Neuronal stem cell (in vitro differentiated cells): ENCODE results near the gene ZC2HC1C.

ENCODE experiments used
- DNase-seq: peaks from one replicate; pipeline ENCODE4 v3.0.0-alpha.2; 2013; ENCODE audit warnings: low spot score
- H2AFZ ChIP-seq: one replicate; pipeline ENCODE4 v1.6.1; 2013; ENCODE audit warnings: mild to moderate bottlenecking, low read length, inconsistent platforms
- H2AK5ac ChIP-seq: 2 replicates; pipeline ENCODE4 v1.6.1; 2013; ENCODE audit warnings: low read depth, mild to moderate bottlenecking, inconsistent platforms, low read length, moderate library complexity, mixed read lengths
- H2BK120ac ChIP-seq: 2 replicates; pipeline ENCODE4 v1.6.1; 2013; ENCODE audit warnings: low read depth, mild to moderate bottlenecking, inconsistent platforms, low read length, moderate library complexity, mixed read lengths
- H2BK12ac ChIP-seq: one replicate; pipeline ENCODE4 v1.6.1; 2013; ENCODE audit warnings: low read length, inconsistent platforms
- H2BK15ac ChIP-seq: 2 replicates; pipeline ENCODE4 v1.6.1; 2013; ENCODE audit warnings: mild to moderate bottlenecking, low read length, inconsistent platforms, mixed read lengths
- H2BK5ac ChIP-seq: one replicate; pipeline ENCODE4 v1.6.1; 2013; ENCODE audit warnings: inconsistent platforms, mild to moderate bottlenecking, low read length, moderate library complexity
- H3K14ac ChIP-seq: one replicate; pipeline ENCODE4 v1.6.1; 2013; ENCODE audit warnings: low read length, inconsistent platforms
- H3K18ac ChIP-seq: 2 replicates; pipeline ENCODE4 v1.6.1; 2013; ENCODE audit warnings: low read length, inconsistent platforms
- H3K23ac ChIP-seq: 2 replicates; pipeline ENCODE4 v1.6.1; 2013; ENCODE audit warnings: low read depth, mild to moderate bottlenecking, mixed read lengths, low read length, inconsistent platforms; ENCODE audit not compliant: poor library complexity
- H3K27ac ChIP-seq: replicated peaks from 3 replicates; pipeline ENCODE4 v1.5.1; 2013; ENCODE audit warnings: low read length, inconsistent platforms
- H3K27me3 ChIP-seq, 3 experiments: 2 replicates each; pipeline ENCODE4 v1.6.1; 2013; ENCODE audit warnings: low read length in 3 of 3, mild to moderate bottlenecking in 2 of 3, inconsistent platforms in 1 of 3, low read depth in 1 of 3, mixed read lengths in 1 of 3, moderate library complexity in 1 of 3; ENCODE audit not compliant: control insufficient read depth in 3 of 3, insufficient read depth in 3 of 3
- H3K36me3 ChIP-seq, 2 donors: replicated peaks in 1 of 2; 2 replicates each; pipeline ENCODE4 v1.6.1; 2013; ENCODE audit warnings: low read length in 2 of 2; ENCODE audit not compliant: control insufficient read depth in 2 of 2, insufficient read depth in 2 of 2
- H3K4ac ChIP-seq: 2 replicates; pipeline ENCODE4 v1.6.1; 2013; ENCODE audit warnings: inconsistent platforms, mild to moderate bottlenecking, low read length, moderate library complexity
- H3K4me1 ChIP-seq, 2 donors: 1 replicate in 1 of 2; 2 replicates in 1 of 2; pipeline ENCODE4 v1.6.1; 2013; ENCODE audit warnings: low read length in 2 of 2, low read depth in 1 of 2; ENCODE audit not compliant: control insufficient read depth in 2 of 2, insufficient read depth in 1 of 2
- H3K4me2 ChIP-seq: one replicate; pipeline ENCODE4 v1.6.1; 2013; ENCODE audit warnings: mild to moderate bottlenecking, low read length, inconsistent platforms; ENCODE audit not compliant: insufficient read depth, poor library complexity, severe bottlenecking
- H3K4me3 ChIP-seq, 2 donors: 2 replicates each; pipeline ENCODE4 v1.5.1; 2013; ENCODE audit warnings: low read length in 2 of 2, mild to moderate bottlenecking in 2 of 2, inconsistent platforms in 1 of 2, moderate library complexity in 1 of 2
- H3K79me1 ChIP-seq: one replicate; pipeline ENCODE4 v1.6.1; 2013; ENCODE audit warnings: low read depth, mild to moderate bottlenecking, inconsistent platforms, low read length, moderate library complexity
- H3K9ac ChIP-seq: one replicate; pipeline ENCODE4 v1.6.1; 2013; ENCODE audit warnings: mild to moderate bottlenecking, low read depth, low read length, inconsistent platforms; ENCODE audit not compliant: poor library complexity
- H3K9me3 ChIP-seq, 2 donors: replicated peaks in 1 of 2; 2 replicates each; pipeline versions ENCODE3 to v1.6.1; 2013; ENCODE audit warnings: low read length in 2 of 2, mild to moderate bottlenecking in 2 of 2, inconsistent platforms in 1 of 2, low read depth in 1 of 2, mixed read lengths in 1 of 2, moderate library complexity in 1 of 2; ENCODE audit not compliant: control insufficient read depth in 2 of 2, insufficient read depth in 1 of 2
- H4K8ac ChIP-seq: one replicate; pipeline ENCODE4 v1.6.1; 2013; ENCODE audit warnings: low read depth, mild to moderate bottlenecking, inconsistent platforms, low read length, moderate library complexity
- H4K91ac ChIP-seq: one replicate; pipeline ENCODE4 v1.6.1; 2013; ENCODE audit warnings: low read length, low read depth, mild to moderate bottlenecking, inconsistent platforms; ENCODE audit not compliant: poor library complexity
- WGBS, 2 donors: extraction: QIAGEN DNeasy Blood & Tissue Kit; methylation state at CpG; one replicate each; pipeline ENCODE4 v1.1.7; 2013; ENCODE audit warnings: missing lambda C conversion rate in 2 of 2, mixed read lengths in 1 of 2; ENCODE audit not compliant: insufficient read length in 2 of 2, insufficient replicate concordance in 1 of 2; ENCODE audit errors: extremely low coverage in 2 of 2; 5-methylcytosine and 5-hydroxymethylcytosine counted together

ZC2HC1C gene

DNA sequence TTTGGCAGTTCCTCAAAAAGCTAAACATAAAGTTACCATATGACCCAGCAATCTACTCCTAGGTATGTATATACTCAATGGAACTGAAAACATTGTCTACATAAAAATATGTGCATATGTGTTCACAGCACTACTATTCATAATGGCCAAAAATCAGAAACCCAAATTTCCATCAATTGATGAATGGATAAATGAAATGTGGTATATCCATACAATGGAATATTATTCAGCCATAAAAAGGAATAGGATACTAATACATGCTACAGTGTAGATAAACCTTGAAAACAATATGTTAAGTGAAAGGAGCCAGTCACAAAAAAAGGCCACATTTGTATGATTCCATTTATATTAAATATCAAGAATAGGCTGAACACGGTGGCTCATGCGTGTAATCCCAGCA, 9.0 kb upstream of the ZC2HC1C start:
- Histone ChIP-seq H2AK5ac (no peak overlapping the region), H2BK12ac (no peak overlapping the region), H2AFZ (no peak overlapping the region), H4K91ac (no peak overlapping the region), H3K18ac (no peak overlapping the region), H3K79me1 (peaks cover 6% of the 10 kb centered on the region), H3K14ac (no peak overlapping the region), H3K4me1 (peaks cover 5 to 9% of the 10 kb centered on the region in 2 donors), H3K9ac (no peak overlapping the region), H3K23ac (no peak overlapping the region), H3K27me3 (no peaks in the 10 kb centered on the region), H3K27ac (no peak overlapping the region), H3K9me3 (peaks cover 0 to 39% of the 10 kb centered on the region in 2 donors), H3K4me2 (no peak overlapping the region), H3K4me3 (no peak overlapping the region), H3K36me3 (peaks cover 0 to 46% of the 10 kb centered on the region in 2 donors), H2BK120ac (no peak overlapping the region), H2BK5ac (no peak overlapping the region), H4K8ac (no peak overlapping the region), H2BK15ac (no peak overlapping the region), H3K4ac (no peak overlapping the region)
- DNase-seq: no peak
- no CpG with 5 or more reads among the region's 2 CpGs for WGBS, 2 donors

DNA sequence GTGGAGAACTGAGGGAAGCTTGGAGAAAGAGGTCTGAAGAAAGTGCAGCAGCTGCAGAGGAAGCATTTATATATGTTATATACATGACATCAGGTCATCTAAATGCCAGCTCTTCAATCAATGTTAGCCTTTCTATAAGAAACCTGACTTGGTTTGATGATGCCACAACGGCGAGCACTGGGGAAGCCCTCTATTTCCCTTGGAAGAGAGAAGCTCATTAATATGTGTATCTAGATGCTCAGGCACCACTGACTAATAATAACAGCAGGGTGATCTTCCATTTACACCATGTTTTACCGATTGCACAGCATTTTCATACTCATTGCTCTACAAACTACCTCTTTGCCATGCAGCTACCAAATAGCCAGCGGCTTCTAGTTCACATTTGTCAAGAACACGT, 6.4 kb upstream of the ZC2HC1C start:
- WGBS, 2 donors: no CpG with 5 or more reads among the region's 5 CpGs
- Histone ChIP-seq H4K8ac (no peak overlapping the region), H3K4me2 (peak overlapping the region; percentile 80), H2BK5ac (no peak overlapping the region), H2BK15ac (no peak overlapping the region), H4K91ac (no peak overlapping the region), H2BK12ac (no peak overlapping the region), H3K4me1 (peaks cover 5 to 9% of the 10 kb centered on the region in 2 donors), H3K79me1 (peaks cover 6% of the 10 kb centered on the region), H2AK5ac (no peak overlapping the region), H3K27me3 (peaks cover 0 to 2% (median 0%) of the 10 kb centered on the region in 3 experiments), H3K9me3 (peaks cover 0 to 24% of the 10 kb centered on the region in 2 donors), H2BK120ac (no peak overlapping the region), H3K23ac (no peak overlapping the region), H3K9ac (peak overlapping the region; percentile 78), H3K4ac (no peak overlapping the region), H3K18ac (no peak overlapping the region), H2AFZ (peak overlapping the region; percentile 94), H3K4me3 (peak overlapping the region; percentile 85 to 88), H3K36me3 (peaks cover 0 to 30% of the 10 kb centered on the region in 2 donors), H3K27ac (no peak overlapping the region), H3K14ac (no peak overlapping the region)
- no peak for DNase-seq

- H3K4ac ChIP-seq: no peak within 1 kb of the TSS
- H2AFZ ChIP-seq: peak within 1 kb of the TSS; percentile 94
- no peak within 1 kb of the TSS for H4K8ac ChIP-seq
- peak within 1 kb of the TSS; percentile 68 for H3K18ac ChIP-seq
- H3K79me1 ChIP-seq: peaks cover 6% of the 10 kb centered on the region
- H2BK15ac ChIP-seq: no peak within 1 kb of the TSS
- no CpG with 5 or more reads among the region's 34 CpGs for WGBS, 2 donors
- peak; percentile 90 for DNase-seq
- H4K91ac ChIP-seq: no peak within 1 kb of the TSS
- H3K36me3 ChIP-seq: peaks cover 0 to 29% of the 10 kb centered on the region in 2 donors
- H2AK5ac ChIP-seq: no peak within 1 kb of the TSS
- H3K4me2 ChIP-seq: peak within 1 kb of the TSS; percentile 80
- peak within 1 kb of the TSS; percentile 82 for H3K9ac ChIP-seq
- H2BK12ac ChIP-seq: no peak within 1 kb of the TSS
- peaks cover 0 to 23% of the 10 kb centered on the region in 2 donors for H3K9me3 ChIP-seq
- H3K27me3 ChIP-seq: peaks cover 0 to 5% (median 0%) of the 10 kb centered on the region in 3 experiments
- H3K23ac ChIP-seq: no peak within 1 kb of the TSS
- H3K4me1 ChIP-seq: peaks cover 7 to 11% of the 10 kb centered on the region in 2 donors
- H2BK5ac ChIP-seq: no peak within 1 kb of the TSS
- peak within 1 kb of the TSS; percentile 85 to 88 for H3K4me3 ChIP-seq
- no peak within 1 kb of the TSS for H3K27ac ChIP-seq
- H3K14ac ChIP-seq: no peak within 1 kb of the TSS
- H2BK120ac ChIP-seq: no peak within 1 kb of the TSS
Observed at GRCh38 chr14:75063491-75064204, 5.8 kb upstream of the ZC2HC1C start, which contains the start of gene ACYP1. Gene ACYP1 (minus strand): TSS chr14:75064024. CDS start chr14:75063553, 471 bp downstream.

DNA sequence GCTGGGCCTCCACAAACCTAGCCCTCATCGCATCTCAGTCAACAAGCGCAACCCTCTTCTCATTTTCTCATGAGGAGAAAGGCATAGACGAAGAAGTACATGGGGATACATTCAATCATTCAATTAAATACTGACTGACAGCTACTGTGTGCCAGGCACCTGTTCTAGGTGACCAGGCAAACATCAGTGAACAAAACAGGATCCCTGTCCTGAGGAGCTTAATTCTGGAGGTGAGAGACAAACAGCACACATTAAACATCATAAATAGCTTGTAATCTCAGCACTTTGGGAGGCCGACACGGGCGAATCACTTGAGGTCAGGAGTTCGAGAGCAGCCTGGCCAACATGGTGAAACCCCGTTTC, 5.3 kb upstream of the ZC2HC1C start:
- Histone ChIP-seq H2AFZ (peak overlapping the region; percentile 94), H3K4me3 (peak overlapping the region; percentile 37 to 88)

More for the DNA sequence above, 5.3 kb upstream of the ZC2HC1C start:
- H3K18ac ChIP-seq: no peak overlapping the region
- H3K27me3 ChIP-seq: peaks cover 0 to 5% (median 0%) of the 10 kb centered on the region in 3 experiments
- H2BK12ac ChIP-seq: no peak overlapping the region
- H2BK120ac ChIP-seq: no peak overlapping the region
- no CpG with 5 or more reads among the region's 8 CpGs for WGBS, 2 donors
- peaks cover 0 to 25% of the 10 kb centered on the region in 2 donors for H3K36me3 ChIP-seq
- peak overlapping the region; percentile 47 for H3K4me2 ChIP-seq
- no peak overlapping the region for H3K9ac ChIP-seq
- peaks cover 0 to 21% of the 10 kb centered on the region in 2 donors for H3K9me3 ChIP-seq
- no peak overlapping the region for H2BK15ac ChIP-seq
- no peak overlapping the region for H3K23ac ChIP-seq
- no peak for DNase-seq
- H4K91ac ChIP-seq: no peak overlapping the region
- H3K4ac ChIP-seq: no peak overlapping the region
- H3K14ac ChIP-seq: no peak overlapping the region
- peaks cover 7 to 11% of the 10 kb centered on the region in 2 donors for H3K4me1 ChIP-seq
- H2BK5ac ChIP-seq: no peak overlapping the region
- no peak overlapping the region for H4K8ac ChIP-seq
- H3K79me1 ChIP-seq: peaks cover 6% of the 10 kb centered on the region
- H2AK5ac ChIP-seq: no peak overlapping the region
- H3K27ac ChIP-seq: no peak overlapping the region
